Astrocyte of the spinal cord (primary cell): ENCODE measurements around the gene LSAMP.
A peak's percentile ranks its signal among the peaks of the same experiment; 100 is the strongest.

Experiments used
- DNase-seq: peaks from one replicate; pipeline ENCODE4 v3.0.0; 2011; ENCODE audit warnings: low read depth, low spot score
- H3K4me3 ChIP-seq: 2 replicates; pipeline ENCODE4 v1.5.1; 2011; ENCODE audit warnings: low read depth, mild to moderate bottlenecking, low read length, moderate library complexity
- in situ Hi-C: cut with HindIII; loops from 2 replicates; pipeline ENCODE4 v1.10.0; 2017; ENCODE audit warnings: low sequenced_read_pairs
- TF ChIP-seq, protein P1 (sequence below): IDR thresholded peaks from 2 replicates; pipeline ENCODE4 v1.5.1; 2012; ENCODE audit warnings: low read depth, mild to moderate bottlenecking, low read length, inconsistent platforms

LSAMP gene

DNA sequence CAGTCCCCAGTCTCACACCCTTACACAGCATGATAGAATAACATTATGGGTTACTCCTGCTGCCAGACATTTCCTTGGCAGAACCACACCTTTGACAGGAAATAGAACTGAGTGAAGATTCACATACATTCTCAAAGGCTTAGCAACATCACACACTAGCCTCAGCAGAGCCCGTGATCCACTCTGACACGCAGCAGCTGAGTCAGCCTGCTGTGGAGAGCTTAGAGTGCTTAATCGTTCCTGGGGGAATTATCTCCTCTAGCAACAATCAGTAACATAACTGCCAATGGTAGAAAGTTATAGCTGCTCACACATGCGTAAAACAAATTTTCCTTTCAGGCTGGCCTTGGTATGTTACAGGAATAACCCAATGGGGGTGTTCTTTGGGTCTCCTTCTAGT is 439.9 kb downstream of the LSAMP start:
- H3K4me3 ChIP-seq: no peak overlapping the region
- TF ChIP-seq, protein P1, sequence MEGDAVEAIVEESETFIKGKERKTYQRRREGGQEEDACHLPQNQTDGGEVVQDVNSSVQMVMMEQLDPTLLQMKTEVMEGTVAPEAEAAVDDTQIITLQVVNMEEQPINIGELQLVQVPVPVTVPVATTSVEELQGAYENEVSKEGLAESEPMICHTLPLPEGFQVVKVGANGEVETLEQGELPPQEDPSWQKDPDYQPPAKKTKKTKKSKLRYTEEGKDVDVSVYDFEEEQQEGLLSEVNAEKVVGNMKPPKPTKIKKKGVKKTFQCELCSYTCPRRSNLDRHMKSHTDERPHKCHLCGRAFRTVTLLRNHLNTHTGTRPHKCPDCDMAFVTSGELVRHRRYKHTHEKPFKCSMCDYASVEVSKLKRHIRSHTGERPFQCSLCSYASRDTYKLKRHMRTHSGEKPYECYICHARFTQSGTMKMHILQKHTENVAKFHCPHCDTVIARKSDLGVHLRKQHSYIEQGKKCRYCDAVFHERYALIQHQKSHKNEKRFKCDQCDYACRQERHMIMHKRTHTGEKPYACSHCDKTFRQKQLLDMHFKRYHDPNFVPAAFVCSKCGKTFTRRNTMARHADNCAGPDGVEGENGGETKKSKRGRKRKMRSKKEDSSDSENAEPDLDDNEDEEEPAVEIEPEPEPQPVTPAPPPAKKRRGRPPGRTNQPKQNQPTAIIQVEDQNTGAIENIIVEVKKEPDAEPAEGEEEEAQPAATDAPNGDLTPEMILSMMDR: no peak
- in situ Hi-C loops: no loop called here
- peak; percentile 96 for DNase-seq

DNA sequence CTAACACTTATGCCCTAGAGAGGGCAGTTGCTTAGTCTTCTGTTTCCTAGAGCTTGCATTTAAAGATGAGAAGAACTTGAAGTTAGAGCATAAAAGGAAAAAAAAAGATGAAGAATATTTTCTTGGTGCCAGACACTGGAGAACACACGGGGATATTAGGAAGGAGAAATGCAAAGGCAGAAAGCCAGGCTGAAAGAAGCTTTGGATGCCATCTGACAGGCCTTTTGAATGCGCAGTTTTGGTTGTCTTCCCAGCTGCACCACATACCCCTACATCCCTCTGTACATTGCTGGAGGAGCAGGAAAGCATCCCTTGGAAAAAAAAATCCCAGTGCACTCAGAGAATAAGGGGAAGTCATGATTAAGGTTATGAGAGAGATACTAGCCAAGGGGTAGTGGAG is 443.1 kb downstream of the LSAMP start:
- in situ Hi-C loops: no loop called here

DNA sequence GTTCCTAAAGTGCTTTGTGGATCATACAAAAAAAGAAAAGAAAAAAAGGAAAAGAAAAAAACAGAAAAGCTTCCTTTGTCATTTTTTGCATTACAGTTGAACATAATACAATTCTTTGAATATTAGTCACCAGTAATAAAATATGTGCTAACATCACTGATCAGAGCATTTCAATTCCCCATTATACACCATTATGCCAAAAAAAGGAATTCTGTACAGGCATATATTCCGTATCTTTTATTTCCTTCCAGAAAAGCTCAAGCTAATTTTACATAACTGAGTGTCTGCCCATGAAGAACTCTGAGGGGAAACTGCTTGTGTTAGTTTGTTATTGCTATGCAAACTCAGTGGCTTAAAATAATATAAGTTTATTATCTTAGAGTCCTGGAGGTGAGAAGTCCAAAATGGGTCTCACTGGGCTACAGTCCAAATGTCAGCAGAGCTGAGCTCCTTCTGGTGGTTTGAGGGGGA is 444.1 kb downstream of the LSAMP start:
- H3K4me3 ChIP-seq: no peak overlapping the region
- DNase-seq: peak; percentile 62
- TF ChIP-seq, protein P1: no peak
- in situ Hi-C loops: no loop called here

More for the DNA sequence above, 443.1 kb downstream of the LSAMP start:
- H3K4me3 ChIP-seq: no peak overlapping the region
- DNase-seq: no peak
- TF ChIP-seq, protein P1: no peak

DNA sequence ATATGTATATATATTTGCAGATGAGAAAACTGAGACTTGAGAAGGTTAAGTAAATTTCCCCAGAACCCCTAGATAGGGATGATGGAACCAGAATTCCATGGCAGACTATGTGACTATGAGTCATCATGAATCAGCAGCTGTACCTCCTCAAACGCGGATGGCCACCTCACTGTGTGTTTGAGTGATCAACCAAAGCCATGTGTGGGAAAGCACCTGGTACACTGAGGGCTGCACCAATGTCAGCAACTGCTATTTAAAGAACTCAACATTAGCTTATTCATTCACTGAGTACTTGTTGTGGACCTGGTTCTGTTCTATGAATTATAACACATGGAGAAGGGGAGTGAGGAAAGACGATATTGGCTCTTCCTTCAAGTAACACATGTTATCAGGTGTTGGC is 445.0 kb downstream of the LSAMP start:
- DNase-seq: peak; percentile 94
- H3K4me3 ChIP-seq: no peak overlapping the region
- TF ChIP-seq, protein P1: no peak
- in situ Hi-C loops: no loop called here

DNA sequence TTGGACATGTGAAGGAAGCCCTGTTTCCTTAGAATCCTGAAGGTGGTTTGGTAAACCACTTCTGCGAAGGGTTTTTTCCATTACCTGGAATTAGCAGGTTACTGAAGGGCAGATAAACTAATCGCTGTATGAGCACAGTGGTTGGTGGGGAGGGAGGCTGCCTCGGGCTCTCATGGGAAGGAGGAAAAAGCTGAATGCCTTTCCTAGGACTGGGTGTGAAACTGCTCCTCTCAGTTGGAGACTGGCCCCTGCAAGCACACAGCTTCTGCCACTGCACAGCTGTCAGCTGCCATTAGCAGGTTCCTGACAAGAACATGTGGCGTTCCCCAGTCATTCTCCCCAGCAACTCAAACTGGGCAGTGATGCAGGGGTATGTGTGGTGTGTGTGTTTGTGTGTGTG is 445.7 kb downstream of the LSAMP start:
- H3K4me3 ChIP-seq: no peak overlapping the region
- in situ Hi-C loops: no loop called here
- TF ChIP-seq, protein P1: no peak
- no peak for DNase-seq

DNA sequence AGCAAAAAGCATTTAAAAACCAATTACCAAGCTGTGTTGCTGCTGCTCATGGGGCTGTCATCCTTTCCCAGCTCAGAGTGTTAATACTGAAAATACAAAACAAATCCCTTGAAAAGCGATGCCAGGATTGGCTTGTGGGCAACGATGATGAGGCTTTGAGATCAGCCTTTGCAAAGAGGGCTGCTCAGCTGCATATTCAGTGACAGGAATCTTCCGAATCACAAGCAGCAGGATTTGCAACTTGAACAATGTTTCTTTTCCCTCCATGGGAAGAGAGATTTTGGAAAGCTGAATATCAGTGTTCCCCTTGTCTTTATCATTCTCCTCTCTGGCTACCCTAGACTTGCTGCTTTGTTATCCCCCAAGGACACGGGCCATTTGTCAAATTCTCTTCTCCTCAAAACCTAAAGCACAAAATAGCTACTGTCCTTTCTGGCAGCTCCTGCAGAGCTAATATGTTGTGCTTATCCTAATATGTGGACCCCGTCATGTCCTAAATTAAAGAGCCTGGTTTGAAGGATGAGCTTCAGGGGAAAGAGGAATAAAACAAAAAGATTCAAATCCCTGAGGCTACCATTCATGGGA is 446.2 kb downstream of the LSAMP start:
- TF ChIP-seq, protein P1: no peak
- peak; percentile 9 for DNase-seq

More for the DNA sequence above, 446.2 kb downstream of the LSAMP start:
- in situ Hi-C loops: no loop called here
- no peak overlapping the region for H3K4me3 ChIP-seq
